Endothelial cell of umbilical vein (primary cell): ENCODE measurements around the gene COL20A1. TPM values are rescaled to one million over a fixed set of nuclear protein-coding genes. Genes with fewer than 3 reads are reported as not detected.
"Not testable (repeated sequence)": the region's sequence is repeated elsewhere in the genome, so short reads cannot be mapped to it uniquely, and the experiment has no call there.

ENCODE experiments used
- BruUV-seq: library from RNA; stranded (reverse); fragments of 400-500 nt; replicated peaks from 2 replicates; lab custom pipeline; 2021; lab: Mats Ljungman, UMichigan
- CTCF ChIA-PET: fragments of 300-600, 350-600 bp; sonication (Branson Sonifier 250); formaldehyde crosslinking; loops from one replicate; lab custom pipeline; 2021; ENCODE audit warnings: antibody characterized with exemption, inconsistent platforms; lab: Charles Lee
- POLR2A ChIA-PET: fragments of 300-600, 350-600 bp; sonication (Branson Sonifier 250); formaldehyde crosslinking; loops from one replicate; lab custom pipeline; 2021; ENCODE audit warnings: antibody characterized with exemption, inconsistent platforms; lab: Charles Lee
- DNase-seq: peaks from one replicate; pipeline ENCODE4 v3.0.0-alpha.2; 2011; ENCODE audit warnings: low read depth, low spot score
- FAIRE-seq: peaks from 2 replicates; lab custom pipeline; 2011; peaks lifted over from hg19 to GRCh38; lab: Jason Lieb, UNC
- H2AFZ ChIP-seq: 2 replicates; pipeline ENCODE4 v1.6.0; 2012; ENCODE audit warnings: low read depth, low read length, control low read depth, inconsistent platforms
- H3K27ac ChIP-seq: 2 replicates; pipeline ENCODE4 v1.5.1; 2011; ENCODE audit warnings: low read depth, mild to moderate bottlenecking, control low read depth, low read length, moderate library complexity; ENCODE audit not compliant: insufficient read depth
- H3K27me3 ChIP-seq, 2 experiments: 2 replicates each; pipeline versions ENCODE4 v1.6.0 to v1.6.1; 2011; ENCODE audit warnings: low read length in 2 of 2, mixed read lengths in 1 of 2; ENCODE audit not compliant: control insufficient read depth in 2 of 2, insufficient read depth in 2 of 2
- H3K36me3 ChIP-seq, 2 experiments: 2 replicates in 1 of 2; 3 replicates in 1 of 2; pipeline ENCODE4 v1.5.1; 2011; ENCODE audit warnings: low read length in 2 of 2, mild to moderate bottlenecking in 1 of 2, moderate library complexity in 1 of 2; ENCODE audit not compliant: control insufficient read depth in 2 of 2, insufficient read depth in 2 of 2; ENCODE audit errors: extremely low read depth in 1 of 2
- H3K4me1 ChIP-seq: 3 replicates; pipeline ENCODE4 v1.5.1; 2011; ENCODE audit warnings: mild to moderate bottlenecking, low read length; ENCODE audit not compliant: control insufficient read depth, insufficient read depth; ENCODE audit errors: extremely low read depth
- H3K4me2 ChIP-seq: 2 replicates; pipeline ENCODE4 v1.6.1; 2011; ENCODE audit warnings: low read length, control low read depth, mixed read lengths; ENCODE audit not compliant: insufficient read depth
- H3K4me3 ChIP-seq, 3 experiments: fragments of 200-600 bp in 1 of 3; sonication (generic), shearing (Covaris generic) in 1 of 3; replicated peaks in 1 of 3; 2 replicates each; pipeline ENCODE4 v1.5.1; 2011 to 2016; ENCODE audit warnings: control low read depth in 3 of 3, low read length in 3 of 3, mild to moderate bottlenecking in 2 of 3, inconsistent platforms in 1 of 3, low read depth in 1 of 3, moderate library complexity in 1 of 3; ENCODE audit not compliant: insufficient read depth in 1 of 3
- H3K79me2 ChIP-seq: 2 replicates; pipeline ENCODE4 v1.6.0; 2012; ENCODE audit warnings: low read length, inconsistent platforms; ENCODE audit not compliant: control insufficient read depth, insufficient read depth
- H3K9ac ChIP-seq: replicated peaks from 2 replicates; pipeline ENCODE3; 2011; ENCODE audit warnings: low read length, control low read depth; ENCODE audit not compliant: insufficient read depth; ENCODE audit errors: extremely low read depth
- H3K9me1 ChIP-seq: replicated peaks from 3 replicates; pipeline ENCODE4 v1.6.0; 2011; ENCODE audit warnings: mild to moderate bottlenecking, low read length; ENCODE audit not compliant: control insufficient read depth, insufficient read depth; ENCODE audit errors: extremely low read depth
- H3K9me3 ChIP-seq: replicated peaks from 2 replicates; pipeline ENCODE4 v1.5.1; 2012; ENCODE audit warnings: low read length, inconsistent platforms; ENCODE audit not compliant: control insufficient read depth, insufficient read depth
- H4K20me1 ChIP-seq: replicated peaks from 2 replicates; pipeline ENCODE3; 2011; ENCODE audit warnings: mild to moderate bottlenecking, low read length; ENCODE audit not compliant: control insufficient read depth, insufficient read depth; ENCODE audit errors: extremely low read depth
- CTCF ChIP-seq, 2 donors: IDR thresholded peaks; 1 replicate in 1 of 2; 2 replicates in 1 of 2; pipeline ENCODE4 v1.5.1; 2011; ENCODE audit warnings: low read length in 2 of 2, mild to moderate bottlenecking in 2 of 2, moderate library complexity in 2 of 2, control low read depth in 1 of 2, inconsistent platforms in 1 of 2, low read depth in 1 of 2; ENCODE audit not compliant: insufficient read depth in 1 of 2; ENCODE audit errors: extremely low read depth in 1 of 2
- FOS ChIP-seq: IDR thresholded peaks from 2 replicates; pipeline ENCODE4 v1.6.1; 2011; ENCODE audit warnings: mild to moderate bottlenecking, low read length, moderate library complexity, borderline replicate concordance; ENCODE audit not compliant: insufficient read depth
- MYC ChIP-seq: IDR thresholded peaks from one replicate; pipeline ENCODE4 v1.6.1; 2011; ENCODE audit warnings: mild to moderate bottlenecking, low read depth, low read length
- POLR2A ChIP-seq: IDR thresholded peaks from 2 replicates; pipeline ENCODE4 v1.6.1; 2012; ENCODE audit warnings: low read depth, mild to moderate bottlenecking, control low read depth, low read length
- dilution Hi-C: fragments of 300-500 bp; cut with MboI; formaldehyde crosslinking; loops from one replicate; pipeline ENCODE4 v1.15.0; 2019; ENCODE audit warnings: low sequenced_read_pairs; ENCODE audit not compliant: extremely low pct_ligation_motif_present
- intact Hi-C: fragments of 100-400 bp; cut with micrococcal nuclease; formaldehyde crosslinking; loops from one replicate; pipeline ENCODE4 v1.10.0; 2022
- polyA plus RNA-seq, 4 experiments: library from polyadenylated mRNA; depleted of rRNA in 3 of 4; stranded (reverse) in 3 of 4; unstranded in 1 of 4; fragments of >200 nt; gene quantifications; 2 replicates each; pipeline versions ENCODE4 v1.2.1 to v1.2.3, GENCODE V29; 2011 to 2012; ENCODE audit warnings: missing spikeins in 1 of 4
- total RNA-seq: library from RNA; stranded (reverse); gene quantifications from 2 replicates; pipeline ENCODE4 v1.2.3, GENCODE V29; 2021

Gene COL20A1
- total and polyA plus RNA-seq, 2 donors (not counting 3 experiments of a cell fraction or from before 2014, with no cell fraction given): not detected

- intact Hi-C loops, H3K4me1 ChIP-seq, H3K79me2 ChIP-seq, FAIRE-seq, H3K9ac ChIP-seq, H3K4me3 ChIP-seq, H4K20me1 ChIP-seq, H3K27me3 ChIP-seq, H3K4me2 ChIP-seq, H3K36me3 ChIP-seq, H2AFZ ChIP-seq, dilution Hi-C loops, H3K9me1 ChIP-seq, H3K27ac ChIP-seq, BruUV-seq, DNase-seq, H3K9me3 ChIP-seq, POLR2A ChIA-PET: not testable (repeated sequence)
- CTCF ChIA-PET: interaction anchor here (2.6 to 6.0 kb wide), 3 partner anchors 70 to 155 kb away, joined by 7 to 267 read pairs (median 94); no protein-coding TSS in a partner anchor
These were observed 86.9 kb downstream of the COL20A1 start for GRCh38 chr20:63379872-63380271.

- ChIA-PET POLR2A (no interaction called here), CTCF (interaction anchor here (0.8 to 6.0 kb wide), 11 partner anchors 9 to 408 kb away, joined by 3 to 267 read pairs (median 5); no protein-coding TSS in a partner anchor)
- FAIRE-seq (no peak), DNase-seq (no peak)
- dilution Hi-C loops: no loop called here
- BruUV-seq: no TSS peak
- no peak overlapping the region for H3K9ac ChIP-seq
- no peaks in the 10 kb centered on the region for H3K36me3 ChIP-seq
- TF ChIP-seq MYC: no peak
- TF ChIP-seq POLR2A: no peak
- no peak for TF ChIP-seq CTCF (IDR thresholded peaks at IDR 0.05; ENCODE audit: extremely low read depth in 1 of 2, insufficient read depth in 1 of 2, low read depth in 1 of 2, low read length in 2 of 2)
- TF ChIP-seq FOS: no peak
- H3K27me3 ChIP-seq: peaks cover 0 to 3% of the 10 kb centered on the region in 2 experiments
- no peaks in the 10 kb centered on the region for H4K20me1 ChIP-seq
- H3K27ac ChIP-seq: no peak overlapping the region
- H3K4me2 ChIP-seq: no peak overlapping the region
- no peaks in the 10 kb centered on the region for H3K9me1 ChIP-seq
- H2AFZ ChIP-seq: no peak overlapping the region
- no peaks in the 10 kb centered on the region for H3K79me2 ChIP-seq
- no peaks in the 10 kb centered on the region for H3K9me3 ChIP-seq
- H3K4me1 ChIP-seq: no peaks in the 10 kb centered on the region
- H3K4me3 ChIP-seq: no peak overlapping the region
- intact Hi-C loops: no loop called here
These were observed 87.4 kb downstream of the COL20A1 start for GRCh38 chr20:63380346-63380870.
